ENCODE data around the gene PPP4R3B.

The PPP4R3B gene

DNA sequence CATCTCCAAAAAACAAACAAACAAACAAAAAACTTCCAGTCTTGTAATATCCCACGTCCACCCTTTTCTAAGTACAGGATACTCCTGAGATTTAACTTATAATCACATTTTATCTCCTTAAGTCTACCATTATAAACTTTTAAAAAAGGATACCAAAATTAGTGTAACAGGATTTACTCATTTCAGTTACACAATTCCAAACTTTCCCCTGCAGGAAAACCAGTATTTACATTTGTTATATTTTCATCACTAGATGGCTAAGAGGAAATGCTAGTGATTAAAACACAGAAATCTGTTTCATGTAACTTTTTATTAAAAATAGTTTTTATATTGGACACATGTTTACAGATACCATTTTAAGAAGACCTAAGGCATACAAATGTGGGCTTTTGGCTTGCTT lies 70.4 kb downstream of the PPP4R3B start:
- no peak for DNase-seq (ENCODE audit: low spot score)
- TF ChIP-seq, protein P1, sequence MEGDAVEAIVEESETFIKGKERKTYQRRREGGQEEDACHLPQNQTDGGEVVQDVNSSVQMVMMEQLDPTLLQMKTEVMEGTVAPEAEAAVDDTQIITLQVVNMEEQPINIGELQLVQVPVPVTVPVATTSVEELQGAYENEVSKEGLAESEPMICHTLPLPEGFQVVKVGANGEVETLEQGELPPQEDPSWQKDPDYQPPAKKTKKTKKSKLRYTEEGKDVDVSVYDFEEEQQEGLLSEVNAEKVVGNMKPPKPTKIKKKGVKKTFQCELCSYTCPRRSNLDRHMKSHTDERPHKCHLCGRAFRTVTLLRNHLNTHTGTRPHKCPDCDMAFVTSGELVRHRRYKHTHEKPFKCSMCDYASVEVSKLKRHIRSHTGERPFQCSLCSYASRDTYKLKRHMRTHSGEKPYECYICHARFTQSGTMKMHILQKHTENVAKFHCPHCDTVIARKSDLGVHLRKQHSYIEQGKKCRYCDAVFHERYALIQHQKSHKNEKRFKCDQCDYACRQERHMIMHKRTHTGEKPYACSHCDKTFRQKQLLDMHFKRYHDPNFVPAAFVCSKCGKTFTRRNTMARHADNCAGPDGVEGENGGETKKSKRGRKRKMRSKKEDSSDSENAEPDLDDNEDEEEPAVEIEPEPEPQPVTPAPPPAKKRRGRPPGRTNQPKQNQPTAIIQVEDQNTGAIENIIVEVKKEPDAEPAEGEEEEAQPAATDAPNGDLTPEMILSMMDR (IDR thresholded peaks at IDR 0.05; ENCODE audit: extremely low read depth, missing control alignments) = no peak

DNA sequence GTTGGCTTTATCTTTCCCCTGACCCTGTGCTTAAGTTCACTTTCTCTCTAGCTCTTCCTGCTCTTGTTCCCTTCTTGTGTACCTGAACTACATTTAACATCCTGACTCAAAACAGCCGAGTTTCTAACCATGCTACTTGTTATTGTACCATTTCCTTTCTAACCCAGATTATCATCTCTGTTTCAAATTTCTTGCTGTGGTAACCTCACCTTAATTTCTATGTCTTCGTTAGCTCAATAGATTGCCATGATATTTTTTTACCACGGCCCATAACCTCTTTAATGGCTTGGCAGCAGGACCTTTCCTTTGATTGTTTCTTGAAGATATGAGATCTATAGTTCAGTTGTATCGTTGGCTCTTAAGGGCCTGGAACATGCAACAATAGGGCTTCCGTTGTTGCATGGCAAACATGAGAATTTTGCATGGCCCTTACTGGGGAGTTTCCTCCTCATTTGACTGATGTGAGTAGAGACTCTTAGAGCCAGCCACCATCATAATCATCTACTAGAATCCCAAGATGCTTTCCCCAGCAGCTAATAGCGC lies 86.8 kb downstream of the PPP4R3B start:
- TF ChIP-seq, protein P1 (IDR thresholded peaks at IDR 0.05; ENCODE audit: extremely low read depth, missing control alignments) = no peak
- no peak for DNase-seq (ENCODE audit: low spot score)

DNA sequence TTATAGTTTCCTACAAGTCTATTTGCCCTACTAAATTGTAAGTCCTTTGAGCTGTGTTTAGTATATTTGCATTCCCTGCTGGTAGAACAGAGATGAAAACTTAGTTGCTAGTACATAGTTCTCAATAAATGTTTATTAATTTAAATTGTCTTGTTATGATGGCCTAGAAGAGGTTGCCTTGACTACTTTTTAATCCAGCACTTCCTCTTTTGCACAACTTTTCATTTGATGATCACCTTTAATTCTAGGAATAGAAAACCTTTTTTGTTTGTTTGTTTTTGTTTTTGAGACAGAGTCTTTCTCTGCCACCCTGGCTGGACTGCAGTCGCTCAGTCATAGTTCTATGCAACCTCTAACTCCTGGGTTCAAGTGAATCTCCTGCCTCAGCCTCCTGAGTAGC lies 91.2 kb downstream of the PPP4R3B start:
- DNase-seq (ENCODE audit: low spot score) = no peak
- TF ChIP-seq, protein P1 (IDR thresholded peaks at IDR 0.05; ENCODE audit: extremely low read depth, missing control alignments) = no peak

DNA sequence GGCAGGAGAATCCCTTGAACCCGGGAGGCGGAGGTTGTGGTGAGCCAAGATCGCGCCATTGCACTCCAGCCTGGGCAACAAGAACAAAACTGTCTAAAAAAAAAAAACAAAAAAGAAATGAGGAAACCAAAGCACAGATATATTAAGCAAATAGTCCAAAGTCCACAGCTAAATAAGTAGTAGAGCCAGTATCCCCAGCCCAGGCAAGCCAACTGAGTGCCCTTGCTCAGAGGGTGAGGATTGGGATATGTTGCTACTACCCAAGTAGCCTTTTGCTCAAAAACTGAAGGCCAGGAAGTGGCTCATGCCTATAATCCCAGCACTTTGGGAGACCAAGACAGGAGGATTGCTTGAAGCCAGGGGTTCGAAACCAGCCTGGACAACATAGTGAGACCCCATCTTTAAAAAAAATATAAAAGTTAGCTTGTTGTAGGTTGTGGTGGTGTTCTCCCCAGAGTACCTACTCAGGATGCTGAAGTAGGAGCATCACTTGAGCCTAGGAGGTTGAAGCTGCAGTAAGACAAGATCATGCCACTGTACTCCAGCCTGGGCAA lies 92.5 kb downstream of the PPP4R3B start:
- DNase-seq (ENCODE audit: low spot score) = no peak
- TF ChIP-seq, protein P1 (IDR thresholded peaks at IDR 0.05; ENCODE audit: extremely low read depth, missing control alignments) = no peak

DNA sequence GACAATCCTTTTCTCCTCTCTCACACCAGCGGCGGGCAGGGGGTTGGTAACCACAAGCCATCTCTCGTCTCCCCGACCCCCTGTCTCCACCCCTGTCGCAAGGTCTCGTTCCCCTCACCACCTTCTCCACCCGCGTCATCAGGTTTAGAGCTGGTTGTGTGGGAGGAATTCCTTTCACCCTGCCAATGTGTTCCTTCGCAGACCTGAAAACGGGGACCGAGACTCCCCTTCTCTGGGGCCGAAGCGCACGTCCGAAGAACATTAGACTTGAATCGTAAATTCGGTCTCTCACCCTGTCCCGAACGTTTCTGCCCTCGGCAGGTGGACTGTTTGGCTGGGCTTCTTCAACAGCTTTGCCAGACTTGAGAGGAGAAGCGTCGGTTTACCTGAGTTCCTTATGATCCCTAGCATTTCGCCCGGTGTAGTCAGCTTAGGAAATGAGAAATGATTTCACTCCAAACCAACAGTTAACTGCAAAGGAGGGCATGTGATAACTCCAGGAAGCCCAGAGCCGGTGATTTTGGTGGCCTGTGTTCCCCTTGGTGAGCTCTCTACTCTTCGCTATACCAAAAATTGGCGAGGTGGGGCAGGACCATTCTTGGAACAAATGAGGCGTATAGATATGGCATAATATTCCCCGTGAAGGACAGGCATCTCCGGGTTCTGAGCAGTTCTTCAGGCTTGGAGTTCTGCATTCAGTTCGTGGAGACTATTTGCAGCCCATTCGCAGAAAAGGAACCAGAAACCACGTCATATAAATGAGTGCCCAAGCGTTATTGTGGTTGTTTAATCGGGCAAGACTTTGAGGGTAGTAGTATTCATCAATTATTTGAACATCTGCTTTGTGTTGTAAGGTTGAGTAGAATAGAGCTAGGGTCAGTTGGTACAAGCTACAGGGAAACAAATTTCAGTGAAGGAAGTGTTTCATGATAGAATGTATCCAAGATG lies 97.2 kb downstream of the PPP4R3B start:
- TF ChIP-seq, protein P1 (IDR thresholded peaks at IDR 0.05; ENCODE audit: extremely low read depth, missing control alignments) = no peak
- DNase-seq (ENCODE audit: low spot score) = peak; percentile 8

DNA sequence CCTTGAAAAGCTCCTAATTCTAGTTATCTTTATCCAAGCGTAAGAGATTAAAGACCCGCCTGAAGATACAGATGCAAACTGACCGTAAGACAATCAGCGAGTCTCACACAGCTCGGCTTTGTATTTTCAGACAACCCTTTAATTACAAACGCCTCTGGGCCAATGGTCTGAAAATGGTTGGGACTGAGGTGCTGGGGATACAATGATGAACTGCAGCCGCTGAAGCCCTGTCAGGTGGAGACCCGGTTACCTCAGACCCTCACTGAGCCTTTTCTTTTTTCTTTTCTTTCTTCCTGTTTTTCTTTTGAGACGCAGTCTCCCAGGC lies 98.6 kb downstream of the PPP4R3B start:
- TF ChIP-seq, protein P1 (IDR thresholded peaks at IDR 0.05; ENCODE audit: extremely low read depth, missing control alignments) = no peak
- DNase-seq (ENCODE audit: low spot score) = peak; percentile 25

DNA sequence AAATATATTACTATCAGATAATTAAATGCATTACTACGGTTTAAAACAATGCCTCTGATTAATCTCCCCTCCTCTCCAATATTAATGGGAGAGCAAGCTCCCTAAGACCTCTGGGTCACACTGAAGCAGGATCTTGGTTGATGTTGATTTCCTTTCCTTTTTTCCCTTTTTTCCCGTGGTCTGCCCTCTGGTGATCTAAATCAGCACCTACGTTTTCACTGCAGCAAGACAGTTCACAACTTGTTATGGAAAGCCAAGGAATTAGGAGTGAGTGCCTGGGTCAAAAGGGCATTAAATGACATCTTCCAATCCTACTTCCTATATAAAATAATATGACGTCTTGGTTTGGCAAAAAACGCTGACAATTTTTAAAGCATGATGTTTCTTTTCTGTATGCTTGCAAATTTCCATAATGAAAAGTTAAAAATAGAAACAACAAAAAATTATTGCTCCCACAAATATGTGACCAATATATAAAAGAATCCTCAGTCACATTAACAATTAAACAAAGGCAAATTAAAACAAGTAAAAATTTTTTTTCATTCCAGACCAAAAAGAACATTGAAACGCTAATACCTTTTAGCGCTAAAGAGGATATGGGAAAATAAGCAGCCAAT lies 105.8 kb downstream of the PPP4R3B start:
- TF ChIP-seq, protein P1 (IDR thresholded peaks at IDR 0.05; ENCODE audit: extremely low read depth, missing control alignments) = no peak

More for the DNA sequence above, 105.8 kb downstream of the PPP4R3B start:
- no peak for DNase-seq (ENCODE audit: low spot score)
